HCT116 (cell line): ENCODE data around the gene ZC3HAV1. TPM values are rescaled to one million over a fixed set of nuclear protein-coding genes. Genes with fewer than 3 reads are reported as not detected.

ENCODE experiments used
- ATAC-seq: fragments of 200-7000 bp; cut with Tn5 transposase; 2 replicates; pipeline ENCODE4 v1.9.1; 2020; ENCODE audit warnings: mild to moderate bottlenecking, moderate library complexity
- BruUV-seq: library from RNA; stranded (reverse); fragments of 400-500 nt; replicated peaks from 2 replicates; lab custom pipeline; 2021; lab: Mats Ljungman, UMichigan
- CTCF ChIA-PET: fragments of 300-600 bp; sonication (Branson Sonifier 250); formaldehyde crosslinking; loops from one replicate; lab custom pipeline; 2021; ENCODE audit warnings: antibody characterized with exemption; lab: Charles Lee
- POLR2A ChIA-PET: fragments of 300-600, 350-600 bp; sonication (Branson Sonifier 250); formaldehyde crosslinking; loops from one replicate; lab custom pipeline; 2021; ENCODE audit warnings: antibody characterized with exemption; lab: Charles Lee
- RAD21 ChIA-PET, 2 experiments: fragments of 300-600 bp; sonication (Branson Sonifier 250); formaldehyde crosslinking; loops; one replicate each; lab custom pipeline; 2023; ENCODE audit warnings: low total read pairs in 2 of 2; ENCODE audit not compliant: uncharacterized antibody in 2 of 2, unreplicated experiment in 2 of 2, low non-redundant PET in 1 of 2; lab: Charles Lee
- DNase-seq: peaks from one replicate; pipeline ENCODE4 v3.0.0-alpha.2; 2010; ENCODE audit warnings: low read depth, low spot score
- H2AFZ ChIP-seq: fragments of 200-600 bp; shearing (Covaris generic), sonication (generic); 2 replicates; pipeline ENCODE4 v1.6.1; 2017; ENCODE audit warnings: low read depth, mixed run types, mixed read lengths, antibody characterized with exemption, low read length; ENCODE audit not compliant: poor library complexity, severe bottlenecking
- H3K27ac ChIP-seq: 2 replicates; pipeline ENCODE4 v1.5.1; 2012; ENCODE audit warnings: low read depth, low read length
- H3K27me3 ChIP-seq: fragments of 200-600 bp; sonication (generic); 2 replicates; pipeline ENCODE4 v1.6.1; 2016; ENCODE audit warnings: mixed run types, low read length, mixed read lengths; ENCODE audit not compliant: insufficient read depth
- H3K36me3 ChIP-seq, 2 experiments: fragments of 200-500 bp in 1 of 2; fragments of 200-600 bp in 1 of 2; sonication (Bioruptor generic) in 1 of 2; sonication (generic) in 1 of 2; 2 replicates each; pipeline versions ENCODE4 v1.5.1 to v1.6.1; 2014 to 2016; ENCODE audit warnings: low read length in 2 of 2, inconsistent platforms in 1 of 2, mixed read lengths in 1 of 2, mixed run types in 1 of 2; ENCODE audit not compliant: insufficient read depth in 2 of 2, control insufficient read depth in 1 of 2
- H3K4me1 ChIP-seq, 2 experiments: fragments of 200-600 bp in 1 of 2; sonication (generic) in 1 of 2; 2 replicates each; pipeline versions ENCODE4 v1.5.1 to v1.6.1; 2012 to 2017; ENCODE audit warnings: low read length in 2 of 2, inconsistent platforms in 1 of 2, mild to moderate bottlenecking in 1 of 2, mixed read lengths in 1 of 2, mixed run types in 1 of 2, moderate library complexity in 1 of 2; ENCODE audit not compliant: insufficient read depth in 2 of 2, control insufficient read depth in 1 of 2
- H3K4me2 ChIP-seq: fragments of 200-600 bp; sonication (generic); 2 replicates; pipeline ENCODE4 v1.6.1; 2017; ENCODE audit warnings: mixed run types, low read length, mixed read lengths
- H3K4me3 ChIP-seq, 2 experiments: fragments of 200-600 bp in 1 of 2; sonication (generic) in 1 of 2; replicated peaks in 1 of 2; 2 replicates each; pipeline ENCODE4 v1.5.1; 2011 to 2016; ENCODE audit warnings: low read length in 2 of 2, control low read depth in 1 of 2, low read depth in 1 of 2, mild to moderate bottlenecking in 1 of 2, mixed read lengths in 1 of 2, mixed run types in 1 of 2
- H3K79me2 ChIP-seq: fragments of 200-600 bp; sonication (generic); 2 replicates; pipeline ENCODE4 v1.6.1; 2017; ENCODE audit warnings: mild to moderate bottlenecking, mixed run types, low read length, moderate library complexity, mixed read lengths; ENCODE audit not compliant: insufficient read depth
- H3K9ac ChIP-seq: fragments of 200-600 bp; sonication (generic); 2 replicates; pipeline ENCODE4 v1.6.1; 2016; ENCODE audit warnings: low read length, mixed read lengths
- H3K9me2 ChIP-seq: fragments of 200-600 bp; sonication (generic), shearing (Covaris generic); 2 replicates; pipeline ENCODE4 v1.6.1; 2017; ENCODE audit warnings: mixed run types, mild to moderate bottlenecking, moderate library complexity; ENCODE audit not compliant: insufficient read depth
- H3K9me3 ChIP-seq, 2 experiments: fragments of 200-500 bp in 1 of 2; fragments of 200-600 bp in 1 of 2; sonication (Bioruptor generic) in 1 of 2; sonication (generic) in 1 of 2; 2 replicates each; pipeline ENCODE4 v1.6.1; 2014 to 2017; ENCODE audit warnings: low read length in 2 of 2, mixed read lengths in 2 of 2, inconsistent platforms in 1 of 2, low read depth in 1 of 2, mild to moderate bottlenecking in 1 of 2, mixed run types in 1 of 2, moderate library complexity in 1 of 2; ENCODE audit not compliant: control insufficient read depth in 1 of 2, insufficient read depth in 1 of 2
- H4K20me1 ChIP-seq: fragments of 200-600 bp; sonication (generic), shearing (Covaris generic); 2 replicates; pipeline ENCODE4 v1.6.1; 2017; ENCODE audit warnings: mixed run types, mild to moderate bottlenecking, moderate library complexity; ENCODE audit not compliant: insufficient read depth
- ATF3 ChIP-seq: IDR thresholded peaks from 2 replicates; pipeline ENCODE4 v1.6.1; 2012
- CBX3 ChIP-seq: IDR thresholded peaks from 2 replicates; pipeline ENCODE4 v1.6.1; 2012; ENCODE audit warnings: low read depth
- CEBPB ChIP-seq: IDR thresholded peaks from 2 replicates; pipeline ENCODE4 v1.6.1; 2012; ENCODE audit warnings: low read depth
- CTCF ChIP-seq, 3 experiments: fragments of 200-600 bp in 1 of 3; sonication (generic) in 1 of 3; IDR thresholded peaks in 2 of 3; conservative IDR thresholded peaks in 1 of 3; 2 replicates each; pipeline ENCODE4 v1.5.1; 2012 to 2017; ENCODE audit warnings: low read depth in 2 of 3, low read length in 2 of 3, antibody characterized with exemption in 1 of 3, borderline replicate concordance in 1 of 3, control low read depth in 1 of 3, mild to moderate bottlenecking in 1 of 3, mixed read lengths in 1 of 3, mixed run types in 1 of 3, moderate library complexity in 1 of 3; ENCODE audit not compliant: insufficient read depth in 1 of 3
- EZH2phosphoT487 ChIP-seq: fragments of 200-600 bp; IDR thresholded peaks from 2 replicates; pipeline ENCODE4 v1.6.1; 2018; ENCODE audit warnings: antibody characterized with exemption, borderline replicate concordance
- JUND ChIP-seq: IDR thresholded peaks from 2 replicates; pipeline ENCODE4 v1.6.1; 2012
- POLR2A ChIP-seq: IDR thresholded peaks from 2 replicates; pipeline ENCODE4 v1.7.0; 2011; ENCODE audit warnings: borderline replicate concordance; ENCODE audit not compliant: insufficient read depth, insufficient read length; ENCODE audit errors: extremely low read depth
- POLR2AphosphoS5 ChIP-seq: IDR thresholded peaks from 2 replicates; pipeline ENCODE4 v1.6.1; 2011; ENCODE audit warnings: mild to moderate bottlenecking, low read depth, low read length, moderate library complexity
- RAD21 ChIP-seq: IDR thresholded peaks from 2 replicates; pipeline ENCODE4 v1.6.1; 2012; ENCODE audit warnings: low read depth, mild to moderate bottlenecking
- SP1 ChIP-seq: IDR thresholded peaks from 2 replicates; pipeline ENCODE4 v1.6.1; 2012; ENCODE audit warnings: low read depth
- SRF ChIP-seq: IDR thresholded peaks from 2 replicates; pipeline ENCODE4 v1.6.1; 2012; ENCODE audit warnings: low read depth
- TCF7L2 ChIP-seq: IDR thresholded peaks from 2 replicates; pipeline ENCODE4 v1.7.0; 2011; ENCODE audit warnings: borderline replicate concordance, inconsistent platforms; ENCODE audit not compliant: insufficient read depth, insufficient read length; ENCODE audit errors: extremely low read depth
- ZBTB33 ChIP-seq: IDR thresholded peaks from 2 replicates; pipeline ENCODE4 v1.6.1; 2011; ENCODE audit warnings: mild to moderate bottlenecking, low read length, moderate library complexity; ENCODE audit not compliant: insufficient replicate concordance; ENCODE audit errors: extremely low read depth
- ZFX ChIP-seq: fragments of 450-650 bp; IDR thresholded peaks from 2 replicates; pipeline ENCODE4 v1.6.1; 2017
- ZNF274 ChIP-seq: fragments of 200-500 bp; sonication (Bioruptor generic); IDR thresholded peaks from 2 replicates; pipeline ENCODE4 v1.6.1; 2014; ENCODE audit warnings: mild to moderate bottlenecking, low read depth, low read length, inconsistent platforms
- intact Hi-C: fragments of 100-400 bp; cut with micrococcal nuclease; formaldehyde crosslinking; loops from 2 replicates; pipeline ENCODE4 v1.10.0; 2022
- total RNA-seq: library from RNA; stranded (reverse); gene quantifications from one replicate; pipeline ENCODE4 v1.2.1, GENCODE V29; 2021; ENCODE audit not compliant: unreplicated experiment
- TF ChIP-seq, protein P1 (sequence below): IDR thresholded peaks from 2 replicates; pipeline ENCODE4 v1.6.1; 2012

The ZC3HAV1 gene
- total RNA-seq, 1 experiment from 2014 or later = 23.7 TPM

DNA sequence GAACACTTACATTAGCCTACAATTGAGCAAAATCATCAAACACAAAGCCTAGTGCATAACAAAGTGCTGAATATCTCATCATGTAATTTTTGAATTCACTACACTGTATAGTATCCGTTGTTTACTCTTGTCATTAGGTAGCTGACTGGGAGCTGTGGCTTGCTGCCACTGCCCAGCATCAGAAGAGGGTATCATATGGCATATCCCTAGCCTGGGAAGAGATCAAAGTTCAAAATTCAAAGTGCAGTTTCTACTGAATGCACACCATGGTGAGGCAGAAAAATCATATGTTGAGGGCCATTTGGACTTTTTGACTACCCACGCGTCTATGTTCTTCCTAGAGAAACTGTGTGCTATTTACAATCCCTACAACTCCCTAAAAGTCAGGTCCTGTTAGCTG, 7.5 kb upstream of the ZC3HAV1 start:
- H3K27me3 ChIP-seq = no peaks in the 10 kb centered on the region
- RAD21 ChIA-PET = no interaction called here
- H3K4me1 ChIP-seq = peaks cover 2 to 22% of the 10 kb centered on the region in 2 experiments; a peak in 3 of 4 replicates
- H3K4me3 ChIP-seq = no peak overlapping the region
- no peaks in the 10 kb centered on the region for H3K36me3 ChIP-seq
- DNase-seq = no peak
- CTCF ChIA-PET = no interaction called here
- no peak for TF ChIP-seq CBX3
- no peak for TF ChIP-seq POLR2A
- TF ChIP-seq SRF = no peak
- TF ChIP-seq, protein P1, sequence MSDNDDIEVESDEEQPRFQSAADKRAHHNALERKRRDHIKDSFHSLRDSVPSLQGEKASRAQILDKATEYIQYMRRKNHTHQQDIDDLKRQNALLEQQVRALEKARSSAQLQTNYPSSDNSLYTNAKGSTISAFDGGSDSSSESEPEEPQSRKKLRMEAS = no peak
- TF ChIP-seq SP1 = no peak
- no peak for TF ChIP-seq ZBTB33
- TF ChIP-seq CTCF (IDR thresholded peaks at IDR 0.05 in 2 of 3, conservative IDR thresholded peaks at IDR 0.05 in 1 of 3; ENCODE audit: borderline replicate concordance in 1 of 3, insufficient read depth in 1 of 3, low read depth in 2 of 3, low read length in 2 of 3) = no peak
- TF ChIP-seq POLR2AphosphoS5 = no peak
- TF ChIP-seq EZH2phosphoT487 = no peak
- no peak for TF ChIP-seq CEBPB
- no peak for TF ChIP-seq ZNF274
- no peak for TF ChIP-seq ZFX
- TF ChIP-seq ATF3 = no peak
- TF ChIP-seq TCF7L2 = no peak
- TF ChIP-seq JUND = no peak
- TF ChIP-seq RAD21 = no peak
- TF ChIP-seq, all 23 proteins: peak for 0
- BruUV-seq = no TSS peak
- no peaks in the 10 kb centered on the region for H4K20me1 ChIP-seq
- H3K9me3 ChIP-seq = no peaks in the 10 kb centered on the region
- no peak for ATAC-seq
- no peak overlapping the region for H3K4me2 ChIP-seq
- no peaks in the 10 kb centered on the region for H3K9me2 ChIP-seq
- H3K9ac ChIP-seq = no peak overlapping the region
- intact Hi-C loops = no loop called here
- H3K79me2 ChIP-seq = no peaks in the 10 kb centered on the region
- H3K27ac ChIP-seq = no peak overlapping the region
- POLR2A ChIA-PET = no interaction called here
- H2AFZ ChIP-seq = no peak overlapping the region
